HepG2 (cell line): Measurements from ENCODE around the gene DDX1. TPM values are rescaled to one million over a fixed set of nuclear protein-coding genes. Genes with fewer than 3 reads are reported as not detected.

Experiments used
- ATAC-seq: fragments of 200-7000 bp; cut with Tn5 transposase; 3 replicates; pipeline ENCODE4 v1.9.1; 2020; ENCODE audit warnings: mild to moderate bottlenecking, moderate library complexity
- Bru-seq: library from RNA; stranded (reverse); fragments of 400-500 nt; gene quantifications from one replicate; lab custom pipeline; 2021; lab: Mats Ljungman, UMichigan
- BruChase-seq, 2 experiments: library from RNA; stranded (reverse); fragments of 400-500 nt; gene quantifications; one replicate each; lab custom pipeline; 2021; lab: Mats Ljungman, UMichigan
- BruUV-seq: library from RNA; stranded (reverse); fragments of 400-500 nt; replicated peaks from 2 replicates; lab custom pipeline; 2021; lab: Mats Ljungman, UMichigan
- CTCF ChIA-PET: fragments of 300-600 bp; formaldehyde crosslinking; extraction: SDS; loops from one replicate; lab custom pipeline; 2021; ENCODE audit warnings: low total read pairs, inconsistent platforms, low intra/inter-chr PET ratio; lab: Yijun Ruan, JAX
- POLR2A ChIA-PET: fragments of 350-600 bp; sonication (Branson Sonifier 250); formaldehyde crosslinking; loops from one replicate; lab custom pipeline; 2020; ENCODE audit warnings: antibody characterized with exemption, inconsistent platforms; lab: Yijun Ruan, JAX
- DNase-seq: peaks from one replicate; pipeline ENCODE4 v3.0.0-alpha.2; 2015; ENCODE audit warnings: low spot score
- FAIRE-seq: peaks from 3 replicates; lab custom pipeline; 2011; peaks lifted over from hg19 to GRCh38; lab: Jason Lieb, UNC
- H2AFZ ChIP-seq: one replicate; pipeline ENCODE4 v1.6.1; 2011; ENCODE audit warnings: low read length, inconsistent platforms
- H3K27ac ChIP-seq: fragments of 300-600 bp; 3 replicates; pipeline ENCODE4 v1.8.0; 2011; ENCODE audit warnings: mixed run types, mild to moderate bottlenecking, mixed read lengths, low read length, inconsistent platforms; ENCODE audit not compliant: insufficient read depth; ENCODE audit errors: extremely low read length
- H3K27me3 ChIP-seq, 2 experiments: fragments of 200-600 bp in 1 of 2; 2 replicates in 1 of 2; 3 replicates in 1 of 2; pipeline versions ENCODE4 v1.6.0 to v1.8.0; 2011; ENCODE audit warnings: low read length in 2 of 2, mild to moderate bottlenecking in 2 of 2, moderate library complexity in 2 of 2, inconsistent platforms in 1 of 2; ENCODE audit not compliant: insufficient read depth in 2 of 2, control insufficient read depth in 1 of 2
- H3K36me3 ChIP-seq, 2 experiments: fragments of 200-600 bp in 1 of 2; replicated peaks in 1 of 2; 2 replicates in 1 of 2; 3 replicates in 1 of 2; pipeline versions ENCODE4 v1.5.1 to v1.8.0; 2011; ENCODE audit warnings: low read length in 2 of 2, inconsistent platforms in 1 of 2; ENCODE audit not compliant: insufficient read depth in 2 of 2, control insufficient read depth in 1 of 2
- H3K4me1 ChIP-seq: 2 replicates; pipeline ENCODE4 v1.5.1; 2012; ENCODE audit warnings: low read length, inconsistent platforms; ENCODE audit not compliant: insufficient read depth
- H3K4me2 ChIP-seq: 2 replicates; pipeline ENCODE4 v1.6.0; 2011; ENCODE audit warnings: low read depth, low read length, inconsistent platforms
- H3K4me3 ChIP-seq, 3 experiments: fragments of 200-600 bp in 1 of 3; sonication (generic), shearing (Covaris generic) in 1 of 3; replicated peaks in 1 of 3; 2 replicates each; pipeline ENCODE4 v1.5.1; 2011 to 2016; ENCODE audit warnings: low read length in 3 of 3, inconsistent platforms in 2 of 3, low read depth in 2 of 3, mild to moderate bottlenecking in 2 of 3, control low read depth in 1 of 3, mixed read lengths in 1 of 3; ENCODE audit not compliant: insufficient read depth in 1 of 3
- H3K79me2 ChIP-seq: one replicate; pipeline ENCODE4 v1.6.1; 2011; ENCODE audit warnings: low read length, inconsistent platforms; ENCODE audit not compliant: insufficient read depth
- H3K9ac ChIP-seq: 2 replicates; pipeline ENCODE4 v1.6.0; 2011; ENCODE audit warnings: mild to moderate bottlenecking, low read depth, low read length, inconsistent platforms; ENCODE audit not compliant: insufficient read depth
- H3K9me3 ChIP-seq: 2 replicates; pipeline ENCODE4 v1.5.1; 2012; ENCODE audit warnings: mild to moderate bottlenecking, low read length
- H4K20me1 ChIP-seq: 2 replicates; pipeline ENCODE4 v1.6.0; 2011; ENCODE audit warnings: inconsistent platforms, mild to moderate bottlenecking, low read length, moderate library complexity; ENCODE audit not compliant: insufficient read depth
- SOX13 ChIP-seq, 3 experiments: fragments of 450-650 bp in 1 of 3; sonication (generic) in 1 of 3; formaldehyde crosslinking in 1 of 3; IDR thresholded peaks in 2 of 3; conservative IDR thresholded peaks in 1 of 3; 2 replicates each; pipeline versions ENCODE4 v1.5.0 to v1.6.1; 2016 to 2020; ENCODE audit warnings: antibody characterized with exemption in 1 of 3, mild to moderate bottlenecking in 1 of 3, missing compliant biosample characterization in 1 of 3, missing genetic modification reagents in 1 of 3, moderate library complexity in 1 of 3
- STAG1 ChIP-seq: sonication (generic); formaldehyde crosslinking; IDR thresholded peaks from 2 replicates; pipeline ENCODE4 v1.4.0; 2020; ENCODE audit warnings: missing genetic modification reagents
- ZFP36L1 ChIP-seq: sonication (generic); formaldehyde crosslinking; IDR thresholded peaks from 2 replicates; pipeline ENCODE4 v1.8.0; 2022; ENCODE audit warnings: mild to moderate bottlenecking, missing genetic modification reagents, moderate library complexity
- ZGPAT ChIP-seq: IDR thresholded peaks from 2 replicates; pipeline ENCODE4 v1.6.1; 2016; ENCODE audit warnings: mild to moderate bottlenecking
- ZMAT5 ChIP-seq: sonication (generic); formaldehyde crosslinking; IDR thresholded peaks from 2 replicates; pipeline ENCODE4 v1.5.0; 2020; ENCODE audit warnings: mild to moderate bottlenecking, low read depth, missing genetic modification reagents, borderline replicate concordance
- ZMYM4 ChIP-seq: sonication (generic); formaldehyde crosslinking; IDR thresholded peaks from 2 replicates; pipeline ENCODE4 v1.8.1; 2023; ENCODE audit warnings: mild to moderate bottlenecking, missing genetic modification reagents
- ZNF18 ChIP-seq: sonication (generic); formaldehyde crosslinking; IDR thresholded peaks from 2 replicates; pipeline ENCODE4 v1.8.0; 2022; ENCODE audit warnings: mild to moderate bottlenecking, missing genetic modification reagents; ENCODE audit not compliant: insufficient replicate concordance
- ZNF30 ChIP-seq: sonication (generic); formaldehyde crosslinking; IDR thresholded peaks from 2 replicates; pipeline ENCODE4 v1.5.0; 2020; ENCODE audit warnings: mild to moderate bottlenecking, missing genetic modification reagents
- ZNF878 ChIP-seq: sonication (generic); formaldehyde crosslinking; IDR thresholded peaks from 2 replicates; pipeline ENCODE4 v1.8.1; 2023; ENCODE audit warnings: mild to moderate bottlenecking, missing genetic modification reagents, moderate library complexity
- WGBS: methylation state at CpG from one replicate; pipeline ENCODE4 v1.1.6; 2017; ENCODE audit warnings: low lambda C conversion rate; 5-methylcytosine and 5-hydroxymethylcytosine counted together
- in situ Hi-C: cut with HindIII; loops from 2 replicates; pipeline ENCODE4 v1.10.0; 2017; ENCODE audit warnings: low pct_unique_long_range_greater_than_20kb; ENCODE audit not compliant: extremely low pct_ligation_motif_present
- intact Hi-C: fragments of 100-400 bp; cut with micrococcal nuclease; formaldehyde crosslinking; loops from one replicate; pipeline ENCODE4 v1.10.0; 2022; ENCODE audit not compliant: unreplicated experiment
- long read RNA-seq, 2 experiments: library from RNA in 1 of 2; library from polyadenylated mRNA in 1 of 2; stranded (forward) in 1 of 2; unstranded in 1 of 2; transcript quantifications; one replicate each; pipeline ENCODE4 v2.0.0, GENCODE V29; 2019 to 2022
- polyA minus RNA-seq, 3 experiments: library from RNA; depleted of rRNA, polyadenylated mRNA; stranded (reverse); fragments of >200 nt; gene quantifications; 2 replicates each; pipeline ENCODE4 v1.2.3, GENCODE V29; 2011; ENCODE audit warnings: low replicate concordance in 1 of 3
- polyA plus RNA-seq, 8 experiments: library from polyadenylated mRNA; depleted of rRNA in 3 of 8; stranded (reverse) in 7 of 8; unstranded in 1 of 8; fragments of >200 nt; fragmentation: Illumina TruSeq in 4 of 8; extraction: Trizol in 4 of 8; gene quantifications; 2 replicates each; pipeline versions ENCODE4 v1.2.1 to v1.2.3, GENCODE V29; 2011 to 2016; ENCODE audit warnings: low read depth in 4 of 8, missing spikeins in 1 of 8, mixed read lengths in 1 of 8; ENCODE audit not compliant: insufficient read depth in 1 of 8
- total RNA-seq, 5 experiments: library from RNA; depleted of rRNA; stranded (reverse); fragments of >200 nt; fragmentation: Illumina TruSeq; extraction: Trizol; gene quantifications; 2 replicates each; pipeline ENCODE4 v1.2.3, GENCODE V29; 2016; ENCODE audit warnings: low read depth in 1 of 5
- TF ChIP-seq, protein P1 (sequence below): IDR thresholded peaks from 2 replicates; pipeline ENCODE4 v1.6.1; 2016

The DDX1 gene
- total RNA-seq (2016; rRNA removed; fragmentation: Illumina TruSeq; extraction: Trizol) (130 and 254 TPM in 2 replicates), polyA plus RNA-seq (2011; rRNA removed) (60.9 and 81.6 TPM in 2 replicates), polyA minus RNA-seq (2011; rRNA and poly(A)+ RNA removed; ENCODE audit: low replicate concordance) (15.7 and 27.0 TPM in 2 replicates), Bru-seq, nascent RNA (percentile 97 among the genes with signal in this experiment), BruChase-seq, experiment 1, labeled RNA remaining after a 6-hour chase (percentile 96 among the genes with signal in this experiment), BruChase-seq, experiment 2, labeled RNA remaining after a 2-hour chase (percentile 96 among the genes with signal in this experiment)
- 20.7 and 26.0 TPM in 2 replicates for total RNA-seq (2016; cell fraction: cytosol; rRNA removed; fragmentation: Illumina TruSeq; extraction: Trizol; ENCODE audit: low read depth)
- 128 and 254 TPM in 2 replicates for total RNA-seq (2016; cell fraction: insoluble cytoplasmic fraction; rRNA removed; fragmentation: Illumina TruSeq; extraction: Trizol)
- total RNA-seq (2016; cell fraction: membrane; rRNA removed; fragmentation: Illumina TruSeq; extraction: Trizol) = 42.3 and 49.4 TPM in 2 replicates
- 114 and 115 TPM in 2 replicates for total RNA-seq (2016; cell fraction: nucleus; rRNA removed; fragmentation: Illumina TruSeq; extraction: Trizol)
- polyA plus RNA-seq (2011; cell fraction: cytosol; rRNA removed) = 36.8 and 56.4 TPM in 2 replicates
- polyA plus RNA-seq (2011; cell fraction: nucleus; rRNA removed) = 33.2 and 43.2 TPM in 2 replicates
- polyA plus RNA-seq (2012) = 87.2 and 121 TPM in 2 replicates
- 17.5 and 20.7 TPM in 2 replicates for polyA plus RNA-seq (2016; cell fraction: cytosol; fragmentation: Illumina TruSeq; extraction: Trizol; ENCODE audit: low read depth)
- 266 and 281 TPM in 2 replicates for polyA plus RNA-seq (2016; cell fraction: insoluble cytoplasmic fraction; fragmentation: Illumina TruSeq; extraction: Trizol; ENCODE audit: low read depth)
- polyA plus RNA-seq (2016; cell fraction: membrane; fragmentation: Illumina TruSeq; extraction: Trizol; ENCODE audit: low read depth) = 28.6 and 36.5 TPM in 2 replicates
- polyA plus RNA-seq (2016; cell fraction: nucleus; fragmentation: Illumina TruSeq; extraction: Trizol; ENCODE audit: insufficient read depth, low read depth) = 120 and 122 TPM in 2 replicates
- 54.9 and 60.7 TPM in 2 replicates for polyA minus RNA-seq (2011; cell fraction: cytosol; rRNA and poly(A)+ RNA removed)
- 109 and 119 TPM in 2 replicates for polyA minus RNA-seq (2011; cell fraction: nucleus; rRNA and poly(A)+ RNA removed)
- long read RNA-seq, experiment 1, transcript DDX1-201 (26 exons, 2,739 nt) = major isoform, 131 of 194 reads
- long read RNA-seq, experiment 1, partial matches to known transcripts = 40 of 194 reads
- long read RNA-seq, experiment 1, other reads (novel, unspliced or antisense) = 23 of 194 reads
- long read RNA-seq, experiment 2, transcript DDX1-201 (26 exons, 2,739 nt) = major isoform, 91 of 194 reads
- long read RNA-seq, experiment 2, partial matches to known transcripts = 56 of 194 reads
- long read RNA-seq, experiment 2, other reads (novel, unspliced or antisense) = 47 of 194 reads

- intact Hi-C loops = loop anchor here (2.0 kb wide), 1 partner anchor 31 kb away; the partner anchor contains the start of gene NBAS
- Histone ChIP-seq H3K4me1 (peaks cover 35% of the 10 kb centered on the region), H4K20me1 (peaks cover 9% of the 10 kb centered on the region), H3K4me2 (peak within 1 kb of the TSS; percentile 92), H3K36me3 (peaks cover 10 to 25% of the 10 kb centered on the region in 2 experiments), H3K4me3 (peak within 1 kb of the TSS; percentile 78 to 91 (median 85)), H2AFZ (peak within 1 kb of the TSS; percentile 78), H3K27me3 (no peaks in the 10 kb centered on the region; a peak in 1 of 5 replicates), H3K9ac (peak within 1 kb of the TSS; percentile 96), H3K9me3 (no peaks in the 10 kb centered on the region), H3K27ac (peak within 1 kb of the TSS; percentile 90), H3K79me2 (peaks cover 46% of the 10 kb centered on the region)
- WGBS = 0% methylated on average over 32 of the region's 68 CpGs
- CTCF ChIA-PET = no interaction called here
- FAIRE-seq (no peak), ATAC-seq (peak; percentile 95), DNase-seq (peak; percentile 80)
- TSS peak; percentile 72 for BruUV-seq
- POLR2A ChIA-PET = interaction anchor here (1.1 kb wide), 1 partner anchor 10 kb away, joined by 3 read pairs; no protein-coding TSS in a partner anchor
- in situ Hi-C loops = loop anchor here (25.0 kb wide), 3 partner anchors 580 to 955 kb away; partner anchors contain the start of gene LRATD1
- TF ChIP-seq ZNF30 (CRISPR knock-in tag) (peak; percentile 85), ZMAT5 (peak; percentile 93; the same call in 1 of the 2 replicates), STAG1 (CRISPR knock-in tag) (no peak), ZNF878 (CRISPR knock-in tag) (peak; percentile 97), ZGPAT (CRISPR knock-in tag) (peak; percentile 100), ZFP36L1 (CRISPR knock-in tag) (peak; percentile 96), SOX13 (IDR thresholded peaks at IDR 0.05) (no peak), SOX13 (CRISPR knock-in tag; conservative IDR thresholded peaks at IDR 0.05 in 1 of 2, IDR thresholded peaks at IDR 0.05 in 1 of 2) (peak; percentile 56 to 77; a peak in 2 of 4 replicates), ZNF18 (CRISPR knock-in tag) (peak; percentile 95), ZMYM4 (CRISPR knock-in tag) (peak; percentile 100)
- TF ChIP-seq, protein P1, sequence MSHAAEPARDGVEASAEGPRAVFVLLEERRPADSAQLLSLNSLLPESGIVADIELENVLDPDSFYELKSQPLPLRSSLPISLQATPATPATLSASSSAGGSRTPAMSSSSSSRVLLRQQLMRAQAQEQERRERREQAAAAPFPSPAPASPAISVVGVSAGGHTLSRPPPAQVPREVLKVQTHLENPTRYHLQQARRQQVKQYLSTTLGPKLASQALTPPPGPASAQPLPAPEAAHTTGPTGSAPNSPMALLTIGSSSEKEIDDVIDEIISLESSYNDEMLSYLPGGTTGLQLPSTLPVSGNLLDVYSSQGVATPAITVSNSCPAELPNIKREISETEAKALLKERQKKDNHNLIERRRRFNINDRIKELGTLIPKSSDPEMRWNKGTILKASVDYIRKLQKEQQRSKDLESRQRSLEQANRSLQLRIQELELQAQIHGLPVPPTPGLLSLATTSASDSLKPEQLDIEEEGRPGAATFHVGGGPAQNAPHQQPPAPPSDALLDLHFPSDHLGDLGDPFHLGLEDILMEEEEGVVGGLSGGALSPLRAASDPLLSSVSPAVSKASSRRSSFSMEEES = peak; percentile 75
Observed at GRCh38 chr2:15591692-15592463, at the start of gene DDX1. TSS of gene DDX1 (plus strand) at chr2:15591868. CDS start at chr2:15591934, 66 bp downstream.
